Heart right ventricle (tissue), 16 donors: ENCODE results near the gene STOML1. TPM values are rescaled to one million over a fixed set of nuclear protein-coding genes. Genes with fewer than 3 reads are reported as not detected.
A peak's percentile ranks its signal among the peaks of the same experiment; 100 is the strongest.

Source experiments
- ATAC-seq, 8 donors: fragments of 200-7000 bp; cut with Tn5 transposase; one replicate each; pipeline ENCODE4 v1.9.1; 2020; ENCODE audit warnings: mild to moderate bottlenecking in 8 of 8, moderate library complexity in 8 of 8, moderate number of reproducible peaks in 1 of 8
- DNase-seq, 2 donors: peaks; one replicate each; pipeline ENCODE4 v3.0.0-alpha.2; 2020
- H3K27ac ChIP-seq, 10 donors: fragments of 200-600 bp; sonication (generic) in 2 of 10; one replicate each; pipeline versions ENCODE4 v1.5.0 to v1.8.0; 2020 to 2022; ENCODE audit warnings: mild to moderate bottlenecking in 3 of 10
- H3K27me3 ChIP-seq, 7 donors: fragments of 200-600 bp; one replicate each; pipeline ENCODE4 v1.8.0; 2021 to 2022; ENCODE audit warnings: mild to moderate bottlenecking in 2 of 7
- H3K36me3 ChIP-seq, 9 donors: fragments of 200-600 bp; sonication (generic) in 1 of 9; one replicate each; pipeline versions ENCODE4 v1.5.0 to v1.8.0; 2020 to 2022; ENCODE audit warnings: mild to moderate bottlenecking in 2 of 9
- H3K4me1 ChIP-seq, 9 donors: fragments of 200-600 bp; sonication (generic) in 1 of 9; one replicate each; pipeline versions ENCODE4 v1.5.0 to v1.8.0; 2020 to 2022; ENCODE audit warnings: mild to moderate bottlenecking in 4 of 9
- H3K4me3 ChIP-seq, 10 donors: fragments of 200-600 bp; sonication (generic) in 2 of 10; one replicate each; pipeline versions ENCODE4 v1.5.0 to v1.8.0; 2020 to 2022; ENCODE audit warnings: mild to moderate bottlenecking in 7 of 10, moderate library complexity in 2 of 10
- H3K9me3 ChIP-seq, 11 donors: fragments of 200-600 bp in 10 of 11; sonication (generic) in 2 of 11; one replicate each; pipeline versions ENCODE4 v1.5.0 to v1.8.0; 2013 to 2022; ENCODE audit warnings: mild to moderate bottlenecking in 2 of 11, control low read depth in 1 of 11, moderate library complexity in 1 of 11
- CTCF ChIP-seq, 9 donors: fragments of 200-600 bp; sonication (generic) in 2 of 9; IDR thresholded peaks; one replicate each; pipeline versions ENCODE4 v1.5.0 to v1.8.0; 2021 to 2022; ENCODE audit warnings: antibody characterized with exemption in 9 of 9, mild to moderate bottlenecking in 5 of 9, moderate library complexity in 1 of 9
- whole genome bisulfite sequencing, 2 donors: extraction: QIAGEN DNeasy Blood & Tissue Kit; methylation state at CpG; one replicate each; pipeline ENCODE4 v1.1.7; 2013; ENCODE audit warnings: inconsistent platforms in 1 of 2; 5-methylcytosine and 5-hydroxymethylcytosine counted together
- intact Hi-C, 10 donors: fragments of 100-400 bp; cut with DNase I; formaldehyde crosslinking; loops; one replicate each; pipeline versions ENCODE4 v1.11.1 to v1.14.2; 2022
- polyA plus RNA-seq, 2 donors: library from polyadenylated mRNA; stranded (reverse); fragments of 200-250 nt; gene quantifications; one replicate each; pipeline ENCODE4 v1.2.3, GENCODE V29; 2013
- total RNA-seq, 10 donors: library from RNA; stranded (reverse); fragmentation: NEBNext Ultra II Directional in 3 of 10; extraction: Animal tissue kit (Norgen Biotek cat#: 25700) in 3 of 10; gene quantifications; one replicate each; pipeline versions ENCODE4 v1.2.1 to v1.2.4, GENCODE V29; 2021 to 2023
- donor health status: Arrhythmogenic right ventricular cardiomyopathy.
- donor health status: ischemic (EF 13 %, LVEDD 7.1; RV severe dilation, severe dysfunction).
- donor health status: healthy with polysubstance abuse.
- donor health status: DM: no; HTN: yes; CAD: no.
- donor health status: DM: no; HTN: no; CAD: no.
- donor health status: ischemic (EF 25% LVEDD 6.9; RV normal size, moderate dysfunction).
- donor health status: ischemic (EF 25% LVEDD 5.7; RV mildly dilated, moderate dysfunction).
- donor health status: healthy.
- donor health status: DM: yes; HTN: yes; CAD: no.
- donor health status: Ischemic cardiomyopathy.
- donor health status: ischemic (EF 35%, LVEDD 5.7; RV mildly dilated, moderate dysfunction).
- donor health status: nonischemic (EF 11% LVEDD 7.7; RV severe dilation, severe dysfunction).
- donor health status: DM: yes; HTN: yes; CAD: no.
- donor health status: PGD.
- donor health status: ischemic (EF 29% LVEDD 5.4; RV normal size, mild dysfunction).
- donor health status: nonischemic (EF 23%, LVEDD 6.1; RV moderate dilation, normal function).

STOML1 gene
- total and polyA plus RNA-seq, 12 donors: 21.1 to 38.4 (median 28.2) TPM

GRCh38 chr15:74039656-74040010 is 47.5 kb upstream of the STOML1 start:
- TF ChIP-seq CTCF (IDR thresholded peaks at IDR 0.05): no peak
- H3K27ac ChIP-seq: peak overlapping the region in 8 of 10 donors; percentile 67 to 85 (median 78)
- DNase-seq (no peak), ATAC-seq (no peak)
- intact Hi-C loops: loop anchor here in 7 of 10 donors (5.0 to 10.0 kb wide), 4 partner anchors 45 to 67 kb away; partner anchors contain the start of genes PML (in 2 of the 7) and STOML1 (in 2 of the 7)
- peaks cover 20 to 74% (median 52%) of the 10 kb centered on the region in 9 donors for H3K4me1 ChIP-seq
- H3K9me3 ChIP-seq: no peaks in the 10 kb centered on the region
- H3K27me3 ChIP-seq: no peaks in the 10 kb centered on the region
- H3K36me3 ChIP-seq: peaks cover 0 to 71% (median 18%) of the 10 kb centered on the region in 9 donors
- WGBS, 2 donors: 69 to 82% methylated on average over 5 of the region's 5 CpGs
- H3K4me3 ChIP-seq: no peak overlapping the region

- ATAC-seq (no peak), DNase-seq (no peak)
- WGBS, 2 donors: 68 to 73% methylated on average over 9 of the region's 9 CpGs
- no peak overlapping the region for H3K4me3 ChIP-seq
- no peaks in the 10 kb centered on the region for H3K9me3 ChIP-seq
- intact Hi-C loops: loop anchor here in 8 of 10 donors (1.0 to 5.0 kb wide), 4 partner anchors 47 to 67 kb away; partner anchors contain the start of genes PML (in 1 of the 8) and STOML1 (in 1 of the 8)
- H3K4me1 ChIP-seq: peaks cover 15 to 67% (median 46%) of the 10 kb centered on the region in 9 donors
- H3K27ac ChIP-seq: peak overlapping the region in 8 of 10 donors; percentile 67 to 85 (median 78)
- H3K36me3 ChIP-seq: peaks cover 0 to 71% (median 24%) of the 10 kb centered on the region in 9 donors
- no peak for TF ChIP-seq CTCF (IDR thresholded peaks at IDR 0.05)
- H3K27me3 ChIP-seq: no peaks in the 10 kb centered on the region
Observed at GRCh38 chr15:74038707-74039655, 46.9 kb upstream of the STOML1 start.

GRCh38 chr15:74037171-74038117 is 45.3 kb upstream of the STOML1 start:
- no peak for DNase-seq
- 81 to 82% methylated on average over 21 of the region's 21 CpGs for WGBS, 2 donors
- Histone ChIP-seq H3K27me3 (no peaks in the 10 kb centered on the region), H3K36me3 (peaks cover 0 to 71% (median 31%) of the 10 kb centered on the region in 9 donors), H3K4me3 (no peak overlapping the region), H3K4me1 (peaks cover 9 to 65% (median 41%) of the 10 kb centered on the region in 9 donors), H3K27ac (peak overlapping the region in 3 of 10 donors; percentile 9 to 21 (median 16)), H3K9me3 (no peaks in the 10 kb centered on the region)
- intact Hi-C loops: loop anchor here (1.0 to 5.0 kb wide), 5 partner anchors 45 to 65 kb away; partner anchors contain the start of genes PML (in 1 of the 10) and STOML1 (in 1 of the 10)
- TF ChIP-seq CTCF (IDR thresholded peaks at IDR 0.05): no peak
- ATAC-seq: no peak
